ENCODE results near the gene CCL23. TPM values are rescaled to one million over a fixed set of nuclear protein-coding genes. Genes with fewer than 3 reads are reported as not detected.

Gene CCL23
- total RNA-seq, 1 donor from 2014 or later, result 26.5 TPM

- ATAC-seq (peak; percentile 61), DNase-seq (no peak)
- no peaks in the 10 kb centered on the region for H3K36me3 ChIP-seq
- H3K4me1 ChIP-seq, result no peaks in the 10 kb centered on the region
- intact Hi-C loops (cut with DNase I), result no loop called here
- no peak overlapping the region for H3K4me3 ChIP-seq
- no peaks in the 10 kb centered on the region for H3K9me3 ChIP-seq
- H3K27ac ChIP-seq, result no peak overlapping the region
- no peaks in the 10 kb centered on the region for H3K27me3 ChIP-seq
- TF ChIP-seq, protein P1, sequence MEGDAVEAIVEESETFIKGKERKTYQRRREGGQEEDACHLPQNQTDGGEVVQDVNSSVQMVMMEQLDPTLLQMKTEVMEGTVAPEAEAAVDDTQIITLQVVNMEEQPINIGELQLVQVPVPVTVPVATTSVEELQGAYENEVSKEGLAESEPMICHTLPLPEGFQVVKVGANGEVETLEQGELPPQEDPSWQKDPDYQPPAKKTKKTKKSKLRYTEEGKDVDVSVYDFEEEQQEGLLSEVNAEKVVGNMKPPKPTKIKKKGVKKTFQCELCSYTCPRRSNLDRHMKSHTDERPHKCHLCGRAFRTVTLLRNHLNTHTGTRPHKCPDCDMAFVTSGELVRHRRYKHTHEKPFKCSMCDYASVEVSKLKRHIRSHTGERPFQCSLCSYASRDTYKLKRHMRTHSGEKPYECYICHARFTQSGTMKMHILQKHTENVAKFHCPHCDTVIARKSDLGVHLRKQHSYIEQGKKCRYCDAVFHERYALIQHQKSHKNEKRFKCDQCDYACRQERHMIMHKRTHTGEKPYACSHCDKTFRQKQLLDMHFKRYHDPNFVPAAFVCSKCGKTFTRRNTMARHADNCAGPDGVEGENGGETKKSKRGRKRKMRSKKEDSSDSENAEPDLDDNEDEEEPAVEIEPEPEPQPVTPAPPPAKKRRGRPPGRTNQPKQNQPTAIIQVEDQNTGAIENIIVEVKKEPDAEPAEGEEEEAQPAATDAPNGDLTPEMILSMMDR (IDR thresholded peaks at IDR 0.05), result no peak
Measured at GRCh38 chr17:36034127-36034526, 16.4 kb upstream of the CCL23 start.

DNA sequence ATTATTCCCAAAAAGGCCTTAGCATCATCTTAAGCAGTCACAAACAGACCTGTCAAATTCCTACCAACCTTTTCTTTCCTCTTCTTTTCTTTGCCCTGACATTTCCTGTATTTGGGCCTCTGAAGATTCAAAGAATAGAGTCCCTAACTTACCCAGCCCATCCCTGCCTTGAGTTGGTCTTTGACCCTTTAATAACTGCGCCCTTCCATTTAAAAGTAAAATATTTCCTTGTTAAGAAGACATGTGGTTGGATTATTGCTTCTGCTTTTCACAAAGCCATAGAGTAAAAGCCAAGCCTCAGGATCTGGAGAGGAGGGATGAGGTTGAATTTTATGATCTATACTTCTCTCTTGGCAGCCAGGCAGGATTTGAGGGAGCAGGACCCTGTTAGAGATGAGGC lies 13.2 kb upstream of the CCL23 start:
- TF ChIP-seq, protein P1 (IDR thresholded peaks at IDR 0.05), result no peak
- intact Hi-C loops (cut with DNase I), result no loop called here

GRCh38 chr17:36027761-36028160 lies 10.0 kb upstream of the CCL23 start:
- Histone ChIP-seq H3K36me3 (no peaks in the 10 kb centered on the region), H3K9me3 (no peaks in the 10 kb centered on the region), H3K4me1 (no peaks in the 10 kb centered on the region), H3K4me3 (no peak overlapping the region), H3K27me3 (no peaks in the 10 kb centered on the region), H3K27ac (no peak overlapping the region)
- intact Hi-C loops (cut with DNase I), result no loop called here
- DNase-seq (no peak), ATAC-seq (no peak)
- TF ChIP-seq, protein P1 (IDR thresholded peaks at IDR 0.05), result no peak

More for the DNA sequence above, 13.2 kb upstream of the CCL23 start:
- Histone ChIP-seq H3K4me3 (no peak overlapping the region), H3K27ac (no peak overlapping the region), H3K27me3 (no peaks in the 10 kb centered on the region), H3K9me3 (no peaks in the 10 kb centered on the region), H3K4me1 (no peaks in the 10 kb centered on the region), H3K36me3 (no peaks in the 10 kb centered on the region)
- DNase-seq, result no peak
- ATAC-seq, result no peak

- Histone ChIP-seq H3K36me3 (no peaks in the 10 kb centered on the region), H3K27ac (no peak overlapping the region), H3K27me3 (no peaks in the 10 kb centered on the region), H3K4me1 (no peaks in the 10 kb centered on the region), H3K9me3 (no peaks in the 10 kb centered on the region), H3K4me3 (no peak overlapping the region)
- intact Hi-C loops (cut with DNase I), result no loop called here
- no peak for DNase-seq
- TF ChIP-seq, protein P1 (IDR thresholded peaks at IDR 0.05), result no peak
- no peak for ATAC-seq
Measured at GRCh38 chr17:36024106-36024869, 6.5 kb upstream of the CCL23 start.

DNA sequence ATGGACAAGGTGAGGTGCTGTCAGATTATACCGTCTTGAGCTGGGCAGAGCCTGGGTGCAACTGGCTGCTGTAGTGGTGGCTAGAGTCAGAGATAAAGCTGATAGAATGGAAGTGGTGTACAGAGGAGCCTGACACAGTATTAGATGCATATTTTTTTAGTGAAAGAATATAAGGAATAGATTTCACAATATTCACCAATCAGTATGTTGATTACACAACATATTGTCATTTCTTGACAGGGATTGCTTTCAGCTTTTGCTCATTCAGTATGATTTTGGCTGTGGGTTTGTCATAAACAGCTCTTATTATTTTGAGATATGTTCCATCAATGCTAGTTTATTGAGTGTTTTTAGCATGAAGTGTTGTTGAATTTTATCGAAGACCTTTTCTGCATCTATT lies 1.7 kb upstream of the CCL23 start:
- no peaks in the 10 kb centered on the region for H3K27me3 ChIP-seq
- H3K4me1 ChIP-seq, result no peaks in the 10 kb centered on the region
- H3K4me3 ChIP-seq, result no peak overlapping the region
- TF ChIP-seq, protein P1 (IDR thresholded peaks at IDR 0.05), result no peak
- ATAC-seq (no peak), DNase-seq (no peak)
- intact Hi-C loops (cut with DNase I), result no loop called here
- H3K9me3 ChIP-seq, result no peaks in the 10 kb centered on the region
- H3K36me3 ChIP-seq, result no peaks in the 10 kb centered on the region
- H3K27ac ChIP-seq, result no peak overlapping the region

Data from upper lobe of right lung (tissue), 1 donor.